22Rv1 (cell line): ENCODE measurements around the gene SNAPIN.

Experiments
- ZFX ChIP-seq: fragments of 450-650 bp; IDR thresholded peaks from 2 replicates; pipeline ENCODE4 v1.6.1; 2017; ENCODE audit warnings: antibody characterized with exemption, borderline replicate concordance
- TF ChIP-seq, protein P1 (sequence below): fragments of 450-650 bp; IDR thresholded peaks from 2 replicates; pipeline ENCODE4 v1.5.1; 2017; ENCODE audit warnings: mild to moderate bottlenecking

DNA sequence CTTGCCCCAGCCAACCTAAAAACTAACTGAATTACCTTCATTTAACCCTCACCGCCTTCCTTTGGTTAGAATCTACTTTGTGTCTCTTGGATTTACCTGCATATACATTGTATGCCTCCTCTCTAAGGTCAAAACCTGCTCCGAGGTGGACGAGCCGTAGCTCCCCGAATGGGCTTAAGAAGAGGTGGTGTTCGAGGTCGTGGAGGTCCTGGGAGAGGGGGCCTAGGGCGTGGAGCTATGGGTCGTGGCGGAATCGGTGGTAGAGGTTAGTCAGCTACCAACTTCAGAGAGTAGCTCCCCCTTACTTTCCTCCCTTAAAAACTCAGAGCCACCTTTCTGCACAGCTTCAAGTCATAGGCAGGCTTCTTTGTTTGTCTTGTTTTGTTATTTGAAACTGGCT, 15.4 kb upstream of the SNAPIN start:
- TF ChIP-seq, protein P1, sequence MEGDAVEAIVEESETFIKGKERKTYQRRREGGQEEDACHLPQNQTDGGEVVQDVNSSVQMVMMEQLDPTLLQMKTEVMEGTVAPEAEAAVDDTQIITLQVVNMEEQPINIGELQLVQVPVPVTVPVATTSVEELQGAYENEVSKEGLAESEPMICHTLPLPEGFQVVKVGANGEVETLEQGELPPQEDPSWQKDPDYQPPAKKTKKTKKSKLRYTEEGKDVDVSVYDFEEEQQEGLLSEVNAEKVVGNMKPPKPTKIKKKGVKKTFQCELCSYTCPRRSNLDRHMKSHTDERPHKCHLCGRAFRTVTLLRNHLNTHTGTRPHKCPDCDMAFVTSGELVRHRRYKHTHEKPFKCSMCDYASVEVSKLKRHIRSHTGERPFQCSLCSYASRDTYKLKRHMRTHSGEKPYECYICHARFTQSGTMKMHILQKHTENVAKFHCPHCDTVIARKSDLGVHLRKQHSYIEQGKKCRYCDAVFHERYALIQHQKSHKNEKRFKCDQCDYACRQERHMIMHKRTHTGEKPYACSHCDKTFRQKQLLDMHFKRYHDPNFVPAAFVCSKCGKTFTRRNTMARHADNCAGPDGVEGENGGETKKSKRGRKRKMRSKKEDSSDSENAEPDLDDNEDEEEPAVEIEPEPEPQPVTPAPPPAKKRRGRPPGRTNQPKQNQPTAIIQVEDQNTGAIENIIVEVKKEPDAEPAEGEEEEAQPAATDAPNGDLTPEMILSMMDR = no peak
- TF ChIP-seq ZFX = no peak
